Stimulated activated naive CD8-positive, alpha-beta T cell treated with anti-CD3 and anti-CD28 coated beads, Interleukin-15, Interleukin-2, amounts not matched to agents 100 ng/mL and 50 ng/mL, for 24 hours (primary cell): Measurements from ENCODE around the gene FUT7.

Experiments used
- H3K27ac Mint-ChIP-seq: one replicate; pipeline ENCODE4 v1.8.0; 2021; ENCODE audit warnings: mild to moderate bottlenecking, mixed read lengths
- H3K27me3 Mint-ChIP-seq: one replicate; pipeline ENCODE4 v1.8.0; 2021; ENCODE audit warnings: mixed read lengths
- H3K36me3 Mint-ChIP-seq: one replicate; pipeline ENCODE4 v1.8.0; 2021; ENCODE audit warnings: low read depth, mixed read lengths
- H3K4me1 Mint-ChIP-seq: one replicate; pipeline ENCODE4 v1.8.0; 2021; ENCODE audit warnings: low read depth, mixed read lengths
- H3K4me3 Mint-ChIP-seq: one replicate; pipeline ENCODE4 v1.8.0; 2021; ENCODE audit warnings: mild to moderate bottlenecking, mixed read lengths
- H3K9me3 Mint-ChIP-seq: one replicate; pipeline ENCODE4 v1.8.0; 2021; ENCODE audit warnings: mixed read lengths

Gene FUT7

DNA sequence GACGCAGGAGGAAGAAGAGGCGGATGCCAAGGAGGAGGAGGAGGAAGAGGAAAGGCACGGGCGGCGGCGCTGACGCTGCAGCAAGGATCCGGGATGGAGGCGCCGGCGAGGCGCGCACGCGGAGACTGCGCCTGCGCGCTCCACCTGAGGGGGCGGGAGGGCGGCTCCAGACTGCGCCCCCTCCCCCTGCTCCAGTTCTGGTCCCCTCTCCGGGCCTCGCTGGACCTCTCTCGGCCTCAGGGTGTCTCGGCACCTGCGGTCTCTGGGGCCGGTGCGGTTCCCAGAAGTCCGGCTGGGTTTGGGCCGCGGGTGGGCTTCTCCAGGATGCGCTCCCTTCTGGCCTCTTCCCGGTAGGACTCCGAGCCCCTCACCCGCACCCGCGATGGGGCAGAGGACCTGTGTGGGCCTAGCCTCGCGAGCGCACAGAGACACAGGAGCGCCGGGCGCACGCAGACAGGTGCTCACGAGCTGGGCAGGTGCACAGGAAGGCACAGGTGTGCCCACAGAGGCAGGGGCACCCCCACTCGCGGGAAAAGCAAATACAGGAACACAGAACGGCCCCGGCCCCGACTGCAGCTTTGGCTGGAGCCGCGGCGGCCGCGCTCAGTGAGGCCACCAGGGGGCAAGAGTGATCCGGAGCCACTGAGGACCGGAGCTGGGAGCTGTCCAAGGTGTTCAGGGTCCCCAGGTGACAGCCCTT lies 14.3 kb upstream of the FUT7 start, which contains the start of gene NPDC1:
Gene NPDC1, minus strand, starts transcription at position 90 of the 700 bp plus-strand sequence. CDS start 188 bp downstream, outside the sequence.
- no peaks in the 10 kb centered on the region for H3K36me3 Mint-ChIP-seq
- H3K9me3 Mint-ChIP-seq = no peaks in the 10 kb centered on the region
- H3K27ac Mint-ChIP-seq = no peak within 1 kb of the TSS
- H3K4me3 Mint-ChIP-seq = peak within 1 kb of the TSS; percentile 54
- peaks cover 25% of the 10 kb centered on the region for H3K27me3 Mint-ChIP-seq
- peaks cover 13% of the 10 kb centered on the region for H3K4me1 Mint-ChIP-seq

DNA sequence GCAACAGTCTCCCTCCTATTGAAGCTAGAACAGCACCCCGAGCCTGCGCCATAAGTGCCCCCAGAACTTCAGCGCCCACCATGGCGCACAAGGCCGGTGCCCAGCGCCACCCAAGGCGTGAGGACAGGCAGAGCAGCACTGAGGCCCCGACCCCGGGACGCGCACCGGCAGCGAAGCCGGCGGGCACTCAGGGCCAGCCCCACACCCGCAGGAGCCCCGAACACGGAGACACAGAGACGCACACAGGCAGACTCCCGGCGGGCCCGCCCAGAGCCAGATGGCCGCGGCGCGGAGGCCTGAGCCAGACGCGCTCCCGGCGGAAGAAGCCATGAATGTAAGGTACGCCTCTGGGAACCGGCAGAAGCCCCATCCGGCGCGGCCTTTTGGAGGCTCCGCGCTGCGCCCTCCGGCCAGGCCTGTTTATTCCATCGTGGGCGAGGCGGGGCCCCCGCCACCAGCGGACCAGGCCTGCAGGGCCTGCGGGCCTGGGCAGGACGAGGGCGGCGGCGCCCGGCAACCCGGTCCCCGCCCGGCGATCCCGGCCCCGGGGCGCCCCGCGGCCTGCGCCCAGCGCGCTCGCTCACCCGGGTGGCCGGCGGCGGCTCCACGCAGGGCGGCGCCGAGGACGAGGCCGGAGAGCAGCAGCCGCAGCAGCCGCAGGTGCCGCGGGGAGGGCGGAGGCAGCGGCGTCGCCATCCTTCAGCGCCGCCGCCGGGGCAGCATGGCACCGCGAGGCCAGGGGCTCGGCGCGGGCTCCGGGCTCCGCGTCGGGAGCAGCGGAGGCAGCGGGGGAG lies 13.6 kb upstream of the FUT7 start:
- Mint-ChIP-seq H3K4me3 (peak overlapping the region; percentile 54), H3K36me3 (no peaks in the 10 kb centered on the region), H3K27me3 (peaks cover 23% of the 10 kb centered on the region), H3K27ac (no peak overlapping the region), H3K4me1 (peaks cover 13% of the 10 kb centered on the region), H3K9me3 (no peaks in the 10 kb centered on the region)

DNA sequence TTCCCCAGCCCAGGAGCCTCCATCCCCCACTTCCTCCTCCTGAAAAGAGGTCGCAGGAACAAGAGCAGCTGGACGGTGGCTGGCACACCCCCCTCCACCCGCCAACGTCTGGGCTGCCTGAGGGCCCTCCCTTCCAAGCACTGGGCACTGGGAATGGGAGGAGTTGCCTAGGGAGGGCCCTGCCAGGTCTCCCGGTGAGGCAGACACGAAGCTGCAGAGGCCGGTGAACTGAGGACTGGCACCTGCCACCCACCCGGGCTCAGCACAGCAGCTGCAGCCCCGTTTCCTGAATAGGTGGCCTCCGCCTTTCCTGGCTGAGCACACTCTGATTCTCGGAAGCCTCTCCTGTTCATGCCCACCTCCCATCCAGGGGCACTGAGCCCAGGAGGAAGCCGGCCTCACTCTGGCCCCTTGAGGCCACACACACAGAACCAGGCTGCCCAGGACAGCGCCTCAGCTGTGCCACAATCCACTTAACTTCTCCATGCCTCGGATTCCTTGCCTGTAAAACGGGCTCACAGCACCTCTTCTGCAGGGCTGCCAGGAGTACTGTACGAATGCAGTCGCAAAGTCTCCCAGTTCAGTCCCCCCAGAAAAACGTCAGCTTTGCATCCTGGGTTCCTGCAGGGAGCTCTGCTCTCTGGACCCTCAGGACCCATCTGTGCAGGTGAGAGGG lies 12.8 kb upstream of the FUT7 start:
- H3K27ac Mint-ChIP-seq = no peak overlapping the region
- H3K4me1 Mint-ChIP-seq = peaks cover 13% of the 10 kb centered on the region
- H3K27me3 Mint-ChIP-seq = peaks cover 17% of the 10 kb centered on the region
- H3K4me3 Mint-ChIP-seq = peak overlapping the region; percentile 54
- H3K9me3 Mint-ChIP-seq = no peaks in the 10 kb centered on the region
- no peaks in the 10 kb centered on the region for H3K36me3 Mint-ChIP-seq

DNA sequence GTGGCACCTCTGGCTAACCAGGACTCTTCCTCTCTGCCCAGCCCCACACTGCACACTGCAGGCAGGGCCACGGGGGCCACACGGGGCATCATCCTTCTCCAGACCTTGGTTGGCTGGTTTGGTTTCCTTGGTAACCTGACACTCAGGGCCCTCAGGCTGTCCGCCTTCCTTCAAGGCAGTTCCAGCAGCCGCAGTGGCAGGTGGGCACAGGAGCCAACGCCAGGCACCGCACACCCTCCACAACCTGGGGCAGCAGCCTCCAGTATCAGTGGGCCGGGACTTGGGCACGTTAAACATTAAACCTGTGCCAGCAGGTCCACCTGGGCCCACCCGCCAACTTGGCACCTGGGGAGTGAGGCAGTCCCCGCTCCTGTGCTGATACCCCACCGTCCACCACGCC lies 12.1 kb upstream of the FUT7 start:
- Mint-ChIP-seq H3K9me3 (no peaks in the 10 kb centered on the region), H3K4me3 (no peak overlapping the region)

DNA sequence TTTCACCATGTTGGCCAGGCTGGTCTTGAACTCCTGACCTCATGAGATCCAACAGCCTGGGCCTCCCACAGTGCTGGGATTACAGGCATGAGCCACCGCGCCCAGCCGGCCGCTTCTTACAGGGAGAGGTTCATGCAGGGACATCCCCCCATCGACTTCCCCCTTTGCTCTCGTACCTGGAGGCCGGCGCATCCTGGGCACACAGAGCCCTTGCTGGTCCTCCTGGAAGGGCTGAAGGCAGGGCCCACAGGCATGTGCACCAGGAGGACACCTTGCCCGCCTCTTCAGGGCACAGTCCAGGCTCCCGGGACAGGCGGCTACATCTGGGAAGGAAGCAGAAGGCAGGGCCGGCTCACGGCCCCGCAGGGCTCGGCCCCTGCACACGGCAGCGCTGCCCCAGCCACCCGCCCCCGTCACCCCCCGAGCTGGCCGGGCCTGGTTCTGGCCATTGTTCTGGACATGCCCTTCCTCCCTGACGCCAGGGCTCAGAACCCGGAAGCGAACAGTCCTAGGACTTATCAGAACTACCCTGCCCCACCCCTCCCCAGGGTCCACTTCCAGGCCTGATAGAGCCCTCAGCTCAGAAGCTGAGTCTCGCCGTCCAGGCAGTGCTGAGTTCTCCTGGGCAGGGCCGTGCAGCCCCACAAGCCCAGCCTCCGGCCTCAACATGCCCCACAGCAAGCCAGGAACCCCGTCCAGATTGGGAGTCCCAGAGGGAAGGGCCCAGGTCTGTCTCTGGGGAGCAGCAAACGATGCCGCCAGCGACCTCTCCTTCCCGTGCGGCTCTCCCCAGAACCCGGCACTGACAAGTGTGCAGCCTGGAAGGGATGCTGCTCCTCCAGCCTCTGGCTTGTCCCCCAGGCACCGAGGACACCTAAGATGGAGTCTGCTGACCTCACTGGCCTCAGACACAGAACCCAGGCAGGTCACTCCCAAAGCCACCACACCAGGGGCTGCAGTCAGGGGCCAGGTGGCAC lies 11.2 kb upstream of the FUT7 start:
- Mint-ChIP-seq H3K27ac (no peak overlapping the region), H3K4me3 (no peak overlapping the region), H3K4me1 (peaks cover 13% of the 10 kb centered on the region), H3K9me3 (no peaks in the 10 kb centered on the region), H3K36me3 (no peaks in the 10 kb centered on the region), H3K27me3 (peaks cover 12% of the 10 kb centered on the region)

More for the DNA sequence above, 12.1 kb upstream of the FUT7 start:
- Mint-ChIP-seq H3K36me3 (no peaks in the 10 kb centered on the region), H3K27ac (no peak overlapping the region), H3K27me3 (peaks cover 14% of the 10 kb centered on the region), H3K4me1 (peaks cover 13% of the 10 kb centered on the region)

DNA sequence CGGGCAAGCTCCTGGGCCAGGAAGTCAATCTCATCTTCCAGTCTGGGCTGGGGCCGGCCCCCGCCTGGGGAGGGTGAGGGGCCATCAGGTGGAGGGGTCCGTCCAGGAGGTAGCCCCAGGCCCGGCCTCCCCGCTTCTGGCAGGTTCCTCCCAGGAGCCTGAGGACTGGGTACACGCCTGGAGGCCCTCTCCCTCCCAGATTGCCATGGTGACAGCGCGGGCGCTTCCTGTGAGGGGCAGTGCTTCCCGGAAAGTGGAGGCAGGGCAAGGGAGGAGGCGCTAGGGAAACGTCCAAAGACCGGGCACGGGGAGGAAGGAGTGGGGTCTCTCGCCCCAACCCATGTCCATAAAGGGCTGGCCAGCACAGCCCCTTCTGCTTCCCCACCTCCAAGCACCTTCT lies 9.2 kb upstream of the FUT7 start:
- peaks cover 6% of the 10 kb centered on the region for H3K27me3 Mint-ChIP-seq
- no peaks in the 10 kb centered on the region for H3K36me3 Mint-ChIP-seq
- no peak overlapping the region for H3K4me3 Mint-ChIP-seq
- H3K4me1 Mint-ChIP-seq = peaks cover 13% of the 10 kb centered on the region
- no peaks in the 10 kb centered on the region for H3K9me3 Mint-ChIP-seq
- no peak overlapping the region for H3K27ac Mint-ChIP-seq

DNA sequence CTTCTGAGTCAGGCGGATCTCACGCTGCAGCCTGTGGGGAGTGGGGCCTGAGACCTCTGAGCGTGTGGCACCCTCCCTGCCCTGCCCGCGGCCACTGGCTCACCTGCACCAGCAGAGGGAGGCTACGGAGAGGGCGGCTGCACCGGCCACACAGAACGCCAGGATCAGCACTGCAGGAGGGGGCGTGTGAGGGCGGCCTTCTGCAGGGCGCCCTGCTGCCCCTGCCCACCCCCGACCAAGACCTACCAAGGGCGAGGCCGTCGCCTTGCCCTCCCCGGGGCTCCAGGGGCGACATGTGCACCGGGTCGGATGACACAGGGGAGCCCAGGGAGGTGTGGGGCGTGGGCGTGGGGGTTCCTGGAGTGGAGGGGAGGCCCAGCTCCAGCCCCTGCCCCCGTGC lies 8.7 kb upstream of the FUT7 start:
- Mint-ChIP-seq H3K4me1 (peaks cover 13% of the 10 kb centered on the region), H3K9me3 (no peaks in the 10 kb centered on the region), H3K4me3 (no peak overlapping the region), H3K27me3 (peaks cover 6% of the 10 kb centered on the region), H3K27ac (no peak overlapping the region), H3K36me3 (no peaks in the 10 kb centered on the region)

DNA sequence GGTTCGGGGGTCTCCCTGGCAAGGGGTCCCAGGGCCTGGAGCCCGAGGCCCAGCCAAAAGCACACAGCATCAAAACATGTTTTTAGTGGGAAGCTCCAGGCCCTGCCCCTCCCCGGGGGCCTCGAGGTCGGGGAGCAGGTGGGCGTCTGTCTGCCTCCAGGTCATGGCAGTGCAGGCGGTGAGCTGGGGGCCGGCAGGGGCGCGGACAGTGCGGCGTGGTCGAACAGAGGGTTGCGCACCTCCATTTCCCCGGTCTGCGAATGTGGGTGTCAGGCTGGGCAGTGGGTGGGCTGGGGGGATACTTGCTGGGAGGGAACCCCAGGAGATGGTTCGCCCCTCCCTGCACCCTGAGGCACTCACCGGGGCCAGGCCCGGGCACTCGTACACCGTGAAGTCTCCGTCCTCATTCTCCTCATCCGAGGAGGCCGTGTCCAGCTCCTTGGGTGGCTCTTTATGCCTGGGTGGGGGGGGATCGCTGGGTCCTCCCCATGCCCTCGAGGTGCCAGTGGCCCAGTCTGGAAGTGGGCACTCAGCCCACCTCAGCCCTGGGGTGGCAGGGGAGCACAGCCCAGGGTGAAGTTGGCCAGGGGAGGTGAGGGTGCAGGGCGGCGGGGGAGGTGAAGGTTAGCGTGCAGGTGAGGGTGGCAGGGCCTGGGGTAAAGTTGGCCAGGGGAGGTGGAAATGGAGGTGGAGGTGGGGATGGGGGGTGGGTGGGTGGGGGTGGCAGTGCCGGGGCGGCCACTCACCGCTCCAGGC lies 7.9 kb upstream of the FUT7 start:
- Mint-ChIP-seq H3K4me1 (peaks cover 11% of the 10 kb centered on the region), H3K4me3 (no peak overlapping the region), H3K9me3 (no peaks in the 10 kb centered on the region), H3K36me3 (no peaks in the 10 kb centered on the region), H3K27me3 (peaks cover 2% of the 10 kb centered on the region), H3K27ac (no peak overlapping the region)

DNA sequence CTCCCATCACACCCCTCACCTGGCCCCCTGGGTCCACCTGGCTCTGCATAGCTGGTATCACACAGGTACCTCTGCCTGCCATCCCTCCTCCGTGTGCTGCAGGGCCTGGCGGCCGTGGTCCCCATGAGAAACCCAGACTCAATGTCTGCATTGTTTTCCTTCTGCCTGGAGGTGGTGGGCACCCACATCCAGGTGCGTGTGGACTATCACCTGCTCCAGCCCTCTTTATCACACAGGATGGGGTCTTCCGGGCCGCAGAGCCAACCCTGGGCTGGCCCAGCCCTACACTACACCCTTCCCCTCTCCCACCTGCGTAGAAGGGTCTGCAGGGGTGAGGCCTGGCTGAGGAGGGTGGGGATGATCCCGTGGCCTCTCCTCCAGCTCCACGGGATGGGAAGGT lies 7.0 kb upstream of the FUT7 start:
- peaks cover 10% of the 10 kb centered on the region for H3K4me1 Mint-ChIP-seq
- H3K36me3 Mint-ChIP-seq = no peaks in the 10 kb centered on the region
- H3K27me3 Mint-ChIP-seq = no peaks in the 10 kb centered on the region
- no peaks in the 10 kb centered on the region for H3K9me3 Mint-ChIP-seq
- no peak overlapping the region for H3K27ac Mint-ChIP-seq
- H3K4me3 Mint-ChIP-seq = no peak overlapping the region

DNA sequence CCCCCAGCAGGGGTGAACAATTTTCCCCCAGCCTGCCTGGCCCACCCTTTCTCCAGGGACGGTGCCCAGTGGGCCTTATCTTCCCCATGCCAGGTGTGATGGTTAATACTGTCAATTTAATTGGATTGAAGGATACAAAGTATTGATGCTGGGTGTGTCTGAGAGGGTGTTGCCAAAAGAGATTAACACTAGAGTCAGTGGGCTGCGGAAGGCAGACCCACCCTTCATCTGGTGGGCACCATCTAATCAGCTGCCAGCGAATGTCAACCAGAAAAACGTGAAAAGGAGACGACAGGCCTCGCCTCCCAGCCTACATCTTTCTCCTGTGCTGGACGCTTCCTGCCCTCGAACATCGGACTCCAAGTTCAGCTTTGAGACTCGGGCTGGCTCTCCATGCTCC lies 5.6 kb upstream of the FUT7 start:
- no peak overlapping the region for H3K27ac Mint-ChIP-seq
- H3K4me1 Mint-ChIP-seq = peaks cover 22% of the 10 kb centered on the region
- no peak overlapping the region for H3K4me3 Mint-ChIP-seq
- H3K27me3 Mint-ChIP-seq = no peaks in the 10 kb centered on the region
- H3K9me3 Mint-ChIP-seq = no peaks in the 10 kb centered on the region
- no peaks in the 10 kb centered on the region for H3K36me3 Mint-ChIP-seq

DNA sequence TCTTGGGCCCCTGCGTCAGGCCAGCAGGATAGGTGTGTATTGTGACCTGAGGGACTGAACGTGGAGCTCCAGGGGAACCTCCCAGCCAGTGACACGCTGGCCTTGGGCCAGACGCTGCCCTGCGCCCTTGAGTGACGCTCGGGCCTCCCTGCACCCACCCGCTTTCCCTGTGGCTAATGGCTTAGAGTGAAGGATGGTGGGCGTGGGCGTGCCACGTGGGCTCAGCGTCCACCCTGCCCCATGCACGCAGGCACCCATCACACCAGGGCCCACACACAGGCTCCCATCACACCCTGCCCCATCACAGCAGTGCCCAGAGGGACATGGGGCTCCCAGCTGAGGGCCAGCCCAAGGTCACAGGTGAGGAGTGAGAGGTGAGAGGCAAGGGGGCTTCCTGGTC lies 5.1 kb upstream of the FUT7 start:
- no peak overlapping the region for H3K4me3 Mint-ChIP-seq
- peaks cover 25% of the 10 kb centered on the region for H3K4me1 Mint-ChIP-seq
- H3K36me3 Mint-ChIP-seq = no peaks in the 10 kb centered on the region
- H3K27me3 Mint-ChIP-seq = no peaks in the 10 kb centered on the region
- no peak overlapping the region for H3K27ac Mint-ChIP-seq
- H3K9me3 Mint-ChIP-seq = no peaks in the 10 kb centered on the region

DNA sequence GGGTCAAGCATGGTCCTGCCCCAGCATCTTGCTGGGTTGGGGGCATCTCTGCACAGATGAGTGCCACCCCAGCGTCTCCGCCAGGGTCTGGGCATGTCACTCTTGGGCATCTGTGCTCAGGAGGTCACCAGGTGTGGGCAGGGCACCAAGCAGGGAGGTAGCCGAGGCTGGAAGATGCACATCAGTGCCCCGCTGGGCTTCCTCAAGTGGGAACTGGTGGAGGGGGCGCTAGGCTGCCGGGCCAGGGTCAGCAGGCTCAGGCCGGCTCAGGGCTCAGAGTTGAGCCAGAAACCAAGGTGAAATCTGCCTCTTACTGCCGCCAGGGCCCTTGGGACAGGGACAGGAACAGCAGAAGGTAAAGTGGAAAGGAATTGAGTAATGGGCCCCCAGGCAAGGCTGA lies 4.0 kb upstream of the FUT7 start:
- Mint-ChIP-seq H3K9me3 (no peaks in the 10 kb centered on the region), H3K27ac (no peak overlapping the region), H3K4me3 (no peak overlapping the region), H3K4me1 (peaks cover 31% of the 10 kb centered on the region), H3K27me3 (no peaks in the 10 kb centered on the region), H3K36me3 (no peaks in the 10 kb centered on the region)

DNA sequence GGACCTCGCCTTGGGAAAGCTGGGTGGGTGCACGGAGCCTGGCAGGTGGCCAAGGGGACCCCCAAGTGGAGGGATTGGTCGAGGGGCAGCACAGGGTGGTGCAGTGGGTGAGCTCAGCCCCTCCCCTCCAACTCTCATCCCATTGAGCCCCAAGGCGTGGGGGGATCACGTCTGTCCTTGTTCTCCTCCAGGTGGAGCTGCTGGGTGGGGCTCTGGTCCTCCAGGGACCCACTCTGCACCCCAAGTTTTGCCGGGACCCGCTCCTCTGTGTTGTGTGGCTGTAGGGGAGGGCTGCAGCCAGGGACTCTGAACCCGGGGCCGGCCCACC lies 3.6 kb upstream of the FUT7 start:
- H3K9me3 Mint-ChIP-seq = no peaks in the 10 kb centered on the region
- H3K27me3 Mint-ChIP-seq = no peaks in the 10 kb centered on the region
- H3K4me1 Mint-ChIP-seq = peaks cover 36% of the 10 kb centered on the region
- H3K27ac Mint-ChIP-seq = no peak overlapping the region
- H3K4me3 Mint-ChIP-seq = no peak overlapping the region
- H3K36me3 Mint-ChIP-seq = no peaks in the 10 kb centered on the region
